ENCODE results near the gene TMUB2.
A peak's percentile ranks its signal among the peaks of the same experiment; 100 is the strongest.

GRCh38 chr17:44200478-44201155 is 13.8 kb downstream of the TMUB2 start:
- no peak for TF ChIP-seq SP1 (IDR thresholded peaks at IDR 0.05)
- TF ChIP-seq SP1 (CRISPR knock-in tag; IDR thresholded peaks at IDR 0.05), result no peak
- peak; percentile 43 for TF ChIP-seq CTCF (CRISPR knock-in tag; IDR thresholded peaks at IDR 0.05)
- TF ChIP-seq ZNF513 (CRISPR knock-in tag; conservative IDR thresholded peaks at IDR 0.05), result no peak
- TF ChIP-seq POLR2A (IDR thresholded peaks at IDR 0.05; ENCODE audit: insufficient read depth in 1 of 2, low read depth in 2 of 2, low read length in 2 of 2), result peak; percentile 74 to 78
- no peak for TF ChIP-seq RFX1 (IDR thresholded peaks at IDR 0.05)
- TF ChIP-seq ZNF644 (CRISPR knock-in tag; IDR thresholded peaks at IDR 0.05; ENCODE audit: low read depth), result no peak
- peak; percentile 44; the same call in 1 of the 2 replicates for TF ChIP-seq HMGXB3 (CRISPR knock-in tag; IDR thresholded peaks at IDR 0.05; ENCODE audit: borderline replicate concordance)
- no peak for TF ChIP-seq BHLHE40 (IDR thresholded peaks at IDR 0.05; ENCODE audit: low read length)
- no peak for TF ChIP-seq MLXIP (CRISPR knock-in tag; IDR thresholded peaks at IDR 0.05; ENCODE audit: borderline replicate concordance)
- TF ChIP-seq ZBTB7A (CRISPR knock-in tag; IDR thresholded peaks at IDR 0.05), result peak; percentile 86

All from HepG2 (cell line).